ENCODE results near the gene GSTM1. TPM values are rescaled to one million over a fixed set of nuclear protein-coding genes. Genes with fewer than 3 reads are reported as not detected.

GSTM1 gene
- total and polyA plus RNA-seq, 10 of the 15 experiments (the other 5 are each of a cell fraction or from before 2014, with no cell fraction given): 16.0 to 75.6 (median 46.4) TPM

GRCh38 chr1:109641078-109641740 lies 46.4 kb upstream of the GSTM1 start:
- no peak for ATAC-seq
- 68% methylated on average over 2 of the region's 2 CpGs for WGBS (ENCODE audit: insufficient coverage, insufficient replicate concordance, low lambda C conversion rate, missing lambda C conversion rate)
- in situ Hi-C loops (cut with MboI): loop anchor here (5.0 kb wide), 2 partner anchors 131 to 346 kb away; no protein-coding TSS in a partner anchor

More at GRCh38 chr1:109641078-109641740, 46.4 kb upstream of the GSTM1 start:
- Histone ChIP-seq H3K9ac (ENCODE audit: control insufficient read depth, insufficient read depth, low read length) (no peak overlapping the region), H4K20me1 (ENCODE audit: control insufficient read depth, insufficient read depth) (no peaks in the 10 kb centered on the region), H3K4me3 (no peak overlapping the region), H3K79me2 (ENCODE audit: control insufficient read depth, insufficient read depth, low read length) (no peaks in the 10 kb centered on the region), H3K27me3 (replicated peaks in 1 of 2; ENCODE audit: control insufficient read depth in 2 of 2, insufficient read depth in 2 of 2, low read length in 1 of 2) (no peaks in the 10 kb centered on the region), H3K9me3 (replicated peaks; ENCODE audit: control insufficient read depth, insufficient read depth, low read length) (no peaks in the 10 kb centered on the region), H3K4me2 (ENCODE audit: control insufficient read depth, insufficient read depth) (no peak overlapping the region), H3K4me1 (ENCODE audit: control insufficient read depth, insufficient read depth, low read length) (peaks cover 9% of the 10 kb centered on the region), H3K27ac (ENCODE audit: control insufficient read depth, insufficient read depth) (no peak overlapping the region), H2AFZ (ENCODE audit: control insufficient read depth, low read depth, low read length) (no peak overlapping the region), H3K36me3 (ENCODE audit: control insufficient read depth in 2 of 2, insufficient read depth in 2 of 2, low read length in 1 of 2) (no peaks in the 10 kb centered on the region)
- no peak for TF ChIP-seq ATF2 (IDR thresholded peaks at IDR 0.05; ENCODE audit: low read length)
- CTCF ChIA-PET: interaction anchor here (0.5 to 10.7 kb wide), 48 partner anchors 11 to 562 kb away, joined by 3 to 299 read pairs (median 6); partner anchors contain the start of genes AHCYL1, CYB561D1, GNAI3 and GSTM1
- RAD21 ChIA-PET (ENCODE audit: unreplicated experiment): interaction anchor here (1.1 to 7.3 kb wide), 16 partner anchors 8 to 371 kb away, joined by 3 to 106 read pairs (median 14); partner anchors contain the start of genes AHCYL1, GNAI3 and GSTM1
- FAIRE-seq: no peak
- intact Hi-C loops (cut with micrococcal nuclease; ENCODE audit: unreplicated experiment): loop anchor here (5.0 kb wide), 4 partner anchors 46 to 341 kb away; partner anchors contain the start of genes AHCYL1, GNAI3 and GSTM1
- BruUV-seq (replicated peaks): no TSS peak
- DNase-seq (ENCODE audit: low read depth, low spot score): no peak
- POLR2A ChIA-PET: interaction anchor here (1.3 to 3.2 kb wide), 4 partner anchors 9 to 95 kb away, joined by 4 to 13 read pairs (median 8); partner anchors contain the start of genes GNAI3 and GSTM1
- SMC1A ChIA-PET (ENCODE audit: uncharacterized antibody, unreplicated experiment): interaction anchor here (0.7 to 9.1 kb wide), 16 partner anchors 10 to 369 kb away, joined by 3 to 117 read pairs (median 8); partner anchors contain the start of genes AHCYL1, EPS8L3, GSTM1 and GSTM4

All from GM12878 (cell line).